NCI-H2107 treated with DMSO at 0.1 percent for 48 hours (cell line): Measurements from ENCODE around the gene TOMM40L.
"Not testable (repeated sequence)": the region's sequence is repeated elsewhere in the genome, so short reads cannot be mapped to it uniquely, and the experiment has no call there.

Experiments used
- DNase-seq: peaks from one replicate; lab custom pipeline; 2025; ENCODE audit not compliant: unreplicated experiment; lab: John Stamatoyannopoulos, UW

Gene TOMM40L

DNA sequence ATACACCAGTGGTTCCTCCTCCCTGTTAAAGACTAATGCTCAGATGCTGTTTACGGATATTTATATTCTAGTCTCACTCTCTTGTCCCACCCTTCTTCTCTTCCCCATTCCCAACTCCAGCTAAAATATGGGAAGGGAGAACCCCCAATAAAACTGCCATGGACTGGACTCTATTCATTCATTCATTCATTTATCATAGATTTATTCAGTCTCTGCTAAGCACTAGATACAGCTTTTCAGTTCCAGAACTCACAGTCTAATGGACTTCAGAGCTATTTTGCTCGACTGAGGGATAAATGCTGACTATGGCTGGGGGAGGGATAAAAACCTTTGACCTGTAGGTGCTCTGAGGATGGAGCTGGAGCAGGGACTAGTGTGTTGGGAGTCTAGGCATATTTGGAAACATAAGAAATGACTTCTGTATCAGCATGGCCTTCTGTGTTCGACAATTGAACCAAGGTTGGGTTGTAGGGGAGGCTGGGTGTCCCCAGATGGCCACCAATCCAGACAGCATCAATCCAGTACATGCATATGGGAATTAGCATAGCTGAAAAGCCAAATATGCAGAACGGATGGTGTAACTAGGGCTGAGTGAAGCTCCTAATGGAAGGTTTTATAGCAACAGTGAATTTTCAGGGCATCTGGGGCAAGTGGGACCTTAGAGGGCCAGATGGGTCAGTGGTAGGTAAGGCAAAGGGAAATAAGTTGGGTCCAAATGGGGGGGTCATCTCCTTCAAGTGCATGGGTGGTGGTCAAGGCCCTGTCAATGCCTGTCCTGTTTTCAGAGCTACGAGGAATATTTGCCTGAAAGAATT is 6.6 kb upstream of the TOMM40L start:
- no peak for DNase-seq

- no peak for DNase-seq
Measured at GRCh38 chr1:161220002-161220401, 5.9 kb upstream of the TOMM40L start.

GRCh38 chr1:161222175-161223019 is 3.5 kb upstream of the TOMM40L start:
- DNase-seq: no peak

DNA sequence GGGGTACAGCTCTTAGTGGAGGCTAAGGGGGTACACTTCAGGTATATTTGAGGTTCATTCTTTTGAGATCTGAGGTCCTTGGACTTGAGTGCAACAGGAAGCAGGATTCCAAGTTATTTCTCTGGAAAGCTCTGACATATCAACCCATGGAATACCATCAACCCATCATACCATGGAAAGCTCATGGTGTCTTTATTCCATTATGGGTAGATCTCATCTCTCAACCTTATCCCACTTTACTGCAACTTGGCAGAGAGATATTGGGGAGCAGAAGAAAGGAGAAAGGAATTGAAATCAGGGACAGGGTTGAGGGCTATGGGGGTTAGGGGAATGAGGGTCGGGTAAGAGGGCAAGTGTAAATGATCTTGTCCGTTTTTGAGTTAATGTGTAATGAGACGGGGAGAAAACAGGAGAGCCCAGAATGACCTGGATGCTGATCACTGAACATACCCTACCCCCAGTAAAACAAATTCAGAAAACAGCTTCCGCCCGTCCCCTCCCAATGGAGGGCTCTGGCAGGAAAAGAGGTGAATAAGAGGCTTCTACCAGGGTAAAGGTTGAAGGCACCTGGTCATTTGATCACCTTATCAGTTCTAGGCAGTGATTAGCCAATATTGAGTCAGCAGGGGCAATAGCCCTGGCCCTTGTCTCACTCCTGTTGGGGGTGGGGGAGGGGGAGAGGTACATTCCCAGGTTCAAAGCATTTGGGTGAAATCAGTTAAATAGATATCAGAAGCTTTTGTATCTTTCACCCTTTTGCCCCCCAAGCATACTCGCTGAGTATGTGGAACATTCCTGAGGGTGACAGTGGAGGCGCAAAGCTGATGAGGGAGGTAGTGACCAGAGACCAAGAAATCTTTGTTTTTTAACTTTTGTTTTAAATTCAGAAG is 1.8 kb upstream of the TOMM40L start:
- DNase-seq: no peak

- DNase-seq: not testable (repeated sequence)
Measured at GRCh38 chr1:161224695-161225087, 1.2 kb upstream of the TOMM40L start.

DNA sequence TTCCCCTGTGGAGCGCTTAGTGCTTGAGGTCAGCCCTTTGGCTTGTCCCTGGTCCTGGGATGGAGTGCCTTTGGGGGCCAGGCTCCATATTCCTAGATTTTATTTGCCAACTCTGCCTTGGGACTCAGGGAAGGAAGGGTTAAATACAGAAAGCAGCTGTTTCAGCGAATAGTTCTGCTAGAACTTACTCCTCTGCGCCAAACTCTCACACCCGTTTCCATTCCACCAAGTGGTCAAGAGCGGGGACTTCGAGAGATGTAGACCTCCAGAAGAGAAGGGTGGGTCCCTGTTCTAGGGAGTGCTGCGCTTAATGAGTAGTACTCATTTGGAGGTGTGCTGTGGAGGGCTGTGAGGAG is 704 bp upstream of the TOMM40L start:
- DNase-seq: no peak

DNA sequence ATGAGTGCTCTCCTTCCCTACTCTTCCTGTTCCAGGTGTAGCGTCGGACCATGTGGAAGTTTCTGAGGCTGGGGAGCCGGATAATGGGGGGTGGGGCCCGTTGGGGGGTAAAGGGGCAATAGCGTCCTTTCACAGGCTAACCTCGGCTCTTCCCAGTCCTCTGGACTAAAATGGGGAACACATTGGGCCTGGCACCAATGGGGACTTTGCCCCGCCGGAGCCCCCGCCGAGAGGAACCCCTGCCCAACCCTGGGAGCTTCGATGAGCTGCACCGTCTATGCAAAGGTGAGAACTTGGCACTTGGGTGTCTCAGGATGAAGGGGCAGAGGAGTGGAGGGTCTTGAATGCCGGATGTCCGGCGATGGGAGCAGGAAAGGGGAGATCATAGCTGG is 456 bp downstream of the TOMM40L start:
- no peak for DNase-seq

GRCh38 chr1:161226759-161227158 is 899 bp downstream of the TOMM40L start:
- no peak for DNase-seq

- DNase-seq: peak; percentile 77
Measured at GRCh38 chr1:161227196-161227871, 1.5 kb downstream of the TOMM40L start.

DNA sequence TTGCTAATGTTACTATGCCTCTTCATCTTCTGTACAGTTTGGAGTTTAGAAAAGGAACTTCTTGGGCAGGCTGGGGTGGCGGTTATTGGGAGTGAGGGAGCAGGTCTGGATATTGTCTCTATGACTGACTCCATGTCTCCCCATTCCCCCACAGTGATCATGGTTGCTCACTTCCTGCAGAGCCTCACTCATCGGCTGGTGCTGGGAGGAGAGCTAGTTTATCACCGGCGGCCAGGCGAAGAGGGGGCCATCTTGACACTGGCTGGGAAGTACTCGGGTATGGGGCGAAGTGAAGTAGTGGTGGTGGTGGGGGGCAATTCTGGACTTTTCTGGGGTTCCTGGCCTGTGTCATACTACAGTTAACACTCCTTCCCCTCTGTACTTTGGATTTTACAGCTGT is 2.2 kb downstream of the TOMM40L start:
- no peak for DNase-seq

DNA sequence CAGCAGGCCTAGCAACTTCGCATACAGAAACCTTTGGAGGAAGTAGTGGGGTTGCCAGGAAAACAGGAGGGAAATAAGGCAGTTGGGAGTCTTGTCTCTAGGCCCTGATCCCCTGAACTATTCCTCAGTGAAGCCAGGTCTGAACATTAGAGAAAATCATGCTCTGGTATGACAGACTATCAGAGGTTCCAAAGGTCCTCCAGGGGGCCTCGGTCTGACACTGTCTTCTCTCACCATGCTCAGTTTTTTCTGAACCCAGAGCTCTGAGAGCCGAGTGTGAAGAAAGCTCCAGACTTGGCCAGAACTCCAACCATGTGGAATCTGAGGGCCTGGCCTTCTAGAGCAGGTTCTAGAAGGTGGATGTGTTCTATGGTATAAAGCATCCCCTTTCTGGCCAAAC is 4.0 kb downstream of the TOMM40L start:
- DNase-seq: no peak

GRCh38 chr1:161230762-161231161 is 4.9 kb downstream of the TOMM40L start:
- no peak for DNase-seq

GRCh38 chr1:161233102-161233501 is 7.2 kb downstream of the TOMM40L start:
- no peak for DNase-seq

GRCh38 chr1:161235957-161236775 is 10.3 kb downstream of the TOMM40L start:
- no peak for DNase-seq

DNA sequence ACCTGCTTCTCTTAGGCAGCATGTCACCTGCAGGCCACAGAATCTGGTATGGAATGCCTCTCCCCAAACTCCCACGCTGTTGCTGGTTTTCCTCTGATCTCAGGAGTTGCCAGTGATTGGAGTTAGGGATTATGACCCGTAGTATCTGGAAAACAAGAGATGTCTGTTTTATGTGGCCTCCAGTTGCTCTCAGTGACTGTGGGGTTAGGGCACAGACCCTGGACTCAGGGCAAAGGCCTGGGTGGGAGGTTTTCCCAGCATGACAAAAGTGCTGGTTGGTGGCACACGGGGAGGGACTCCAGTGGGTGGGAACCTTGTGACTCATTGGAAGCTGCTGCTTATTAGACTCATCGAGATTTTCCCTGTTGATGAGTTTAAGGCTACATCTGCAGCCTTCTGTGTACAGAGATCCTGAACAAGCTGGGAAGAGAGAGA is 12.2 kb downstream of the TOMM40L start, which contains the start of gene NR1I3:
TSS of gene NR1I3 (minus strand) at position 165 of the 435 bp plus-strand sequence. CDS start 1,638 bp downstream, outside the sequence.
- DNase-seq: no peak

DNA sequence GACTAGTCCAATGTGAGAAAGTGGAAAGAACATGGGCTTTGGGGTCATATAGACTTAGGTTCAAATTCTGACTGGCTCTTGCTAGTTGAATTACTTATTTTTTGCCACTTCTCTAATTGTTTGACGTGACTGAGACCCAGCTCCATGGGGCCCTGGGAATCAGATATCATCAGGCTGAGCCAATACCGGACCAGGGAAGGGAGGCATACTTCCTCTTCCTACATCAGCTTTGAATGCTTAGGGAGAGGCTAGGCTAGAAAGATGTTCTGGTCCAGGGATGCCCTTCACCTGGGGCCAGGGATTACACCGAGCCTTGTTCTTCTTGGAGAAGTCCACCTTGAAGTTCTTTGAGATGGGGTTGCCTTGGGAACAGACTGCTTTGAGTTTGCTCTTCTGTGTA is 15.8 kb downstream of the TOMM40L start:
- DNase-seq: no peak

GRCh38 chr1:161242313-161242712 is 16.5 kb downstream of the TOMM40L start:
- no peak for DNase-seq

GRCh38 chr1:161244888-161245287 is 19.0 kb downstream of the TOMM40L start:
- no peak for DNase-seq

- DNase-seq: not testable (repeated sequence)
Measured at GRCh38 chr1:161250100-161250499, 24.2 kb downstream of the TOMM40L start.

GRCh38 chr1:161250829-161251228 is 25.0 kb downstream of the TOMM40L start:
- DNase-seq: no peak
